T-cell (primary cell): ENCODE measurements around the gene UHMK1. TPM values are rescaled to one million over a fixed set of nuclear protein-coding genes. Genes with fewer than 3 reads are reported as not detected.

ENCODE experiments used
- ATAC-seq, 4 experiments: fragments of 200-7000 bp in 3 of 4; fragments of 150-1000 bp in 1 of 4; cut with Tn5 transposase; replicated peaks in 1 of 4; 1 replicate in 3 of 4; 2 replicates in 1 of 4; pipeline ENCODE4 v1.10.0; 2021; ENCODE audit warnings: moderate library complexity in 3 of 4, mild to moderate bottlenecking in 2 of 4, moderate number of reproducible peaks in 1 of 4
- CTCF ChIA-PET, 2 donors: fragments of 300-600 bp; sonication (Branson Sonifier 250); formaldehyde crosslinking; loops; one replicate each; lab custom pipeline; 2022; ENCODE audit warnings: antibody characterized with exemption in 2 of 2; lab: Charles Lee
- POLR2A ChIA-PET, 2 donors: fragments of 300-600 bp; sonication (Branson Sonifier 250); formaldehyde crosslinking; loops; one replicate each; lab custom pipeline; 2022; ENCODE audit warnings: antibody characterized with exemption in 2 of 2; lab: Charles Lee
- DNase-seq, 35 experiments: peaks; one replicate each; pipeline versions ENCODE4 v3.0.0 to v3.0.0-alpha.2; 2013 to 2023
- H3K27ac ChIP-seq: one replicate; pipeline ENCODE4 v1.5.1; 2013; ENCODE audit warnings: low read length
- H3K27me3 ChIP-seq, 2 experiments: replicated peaks in 1 of 2; 1 replicate in 1 of 2; 2 replicates in 1 of 2; pipeline versions ENCODE4 v1.6.1 to v1.7.0; 2013; ENCODE audit warnings: low read length in 1 of 2, mixed read lengths in 1 of 2; ENCODE audit not compliant: control insufficient read depth in 2 of 2, insufficient read depth in 2 of 2; ENCODE audit errors: extremely low read depth in 1 of 2
- H3K36me3 ChIP-seq, 2 donors: 1 replicate in 1 of 2; 2 replicates in 1 of 2; pipeline versions ENCODE4 v1.6.1 to v1.7.0; 2013; ENCODE audit warnings: low read length in 1 of 2; ENCODE audit not compliant: control insufficient read depth in 2 of 2, insufficient read depth in 1 of 2; ENCODE audit errors: extremely low read depth in 1 of 2
- H3K4me1 ChIP-seq, 2 experiments: 1 replicate in 1 of 2; 2 replicates in 1 of 2; pipeline versions ENCODE4 v1.6.1 to v1.7.0; 2013; ENCODE audit warnings: low read length in 2 of 2, mixed read lengths in 1 of 2; ENCODE audit not compliant: insufficient read depth in 2 of 2, control insufficient read depth in 1 of 2; ENCODE audit errors: extremely low read depth in 1 of 2
- H3K4me3 ChIP-seq, 2 donors: 1 replicate in 1 of 2; 2 replicates in 1 of 2; pipeline versions ENCODE4 v1.5.1 to v1.7.0; 2013; ENCODE audit warnings: mild to moderate bottlenecking in 2 of 2, low read length in 1 of 2, moderate library complexity in 1 of 2; ENCODE audit not compliant: control insufficient read depth in 1 of 2; ENCODE audit errors: extremely low read depth in 1 of 2
- H3K9me3 ChIP-seq: 2 replicates; pipeline ENCODE4 v1.7.0; 2013
- H3K27ac Mint-ChIP-seq, 2 donors: one replicate each; pipeline ENCODE4 v1.8.0; 2020 to 2021; ENCODE audit warnings: mild to moderate bottlenecking in 2 of 2, mixed read lengths in 2 of 2
- H3K27me3 Mint-ChIP-seq, 2 donors: one replicate each; pipeline ENCODE4 v1.8.0; 2021 to 2022; ENCODE audit warnings: mixed read lengths in 2 of 2
- H3K36me3 Mint-ChIP-seq: one replicate; pipeline ENCODE4 v1.8.0; 2021; ENCODE audit warnings: mixed read lengths
- H3K4me1 Mint-ChIP-seq, 3 donors: one replicate each; pipeline ENCODE4 v1.8.0; 2020 to 2022; ENCODE audit warnings: mixed read lengths in 3 of 3, mild to moderate bottlenecking in 1 of 3
- H3K4me3 Mint-ChIP-seq, 3 donors: one replicate each; pipeline ENCODE4 v1.8.0; 2020 to 2022; ENCODE audit warnings: mild to moderate bottlenecking in 3 of 3, mixed read lengths in 3 of 3, moderate library complexity in 3 of 3
- H3K9me3 Mint-ChIP-seq, 3 donors: one replicate each; pipeline ENCODE4 v1.8.0; 2020 to 2022; ENCODE audit warnings: mixed read lengths in 3 of 3
- WGBS: methylation state at CpG from one replicate; pipeline ENCODE4 v1.1.5; 2013; ENCODE audit warnings: missing lambda C conversion rate; ENCODE audit not compliant: insufficient coverage; 5-methylcytosine and 5-hydroxymethylcytosine counted together
- total RNA-seq, 35 experiments: library from RNA in 6 of 35; stranded (reverse) in 6 of 35; fragments of 120-200 nt in 1 of 35; gene quantifications; one replicate each; pipeline versions ENCODE4 v1.2.1 to v1.2.4 and lab custom pipeline; 2013 to 2026

The UHMK1 gene
- total RNA-seq, 5 donors from 2014 or later (not counting 1 experiment from before 2014, with no cell fraction given), result 55.8 to 65.8 (median 60.0) TPM

- ATAC-seq (peak in 1 of 4 experiments; percentile 34), DNase-seq (peak in 20 of 35 experiments; percentile 2 to 45 (median 22))
- no peak overlapping the region for H3K4me3 Mint-ChIP-seq
Observed at GRCh38 chr1:162548170-162548569, 50.6 kb downstream of the UHMK1 start.

GRCh38 chr1:162549001-162549400, 51.4 kb downstream of the UHMK1 start:
- Histone ChIP-seq H3K27me3 (peaks cover 0 to 2% of the 10 kb centered on the region in 2 experiments), H3K4me3 (no peak overlapping the region), H3K4me1 (peaks cover 0 to 8% of the 10 kb centered on the region in 2 experiments), H3K9me3 (no peaks in the 10 kb centered on the region), H3K27ac (peak overlapping the region; percentile 60), H3K36me3 (no peaks in the 10 kb centered on the region)
- no peak overlapping the region for H3K4me3 Mint-ChIP-seq
- DNase-seq (no peak), ATAC-seq (no peak)
- no peak overlapping the region for H3K27ac Mint-ChIP-seq
- ChIA-PET POLR2A (no interaction called here), CTCF (interaction anchor here in 1 of 2 donors (0.7 kb wide), 1 partner anchor 21 kb away, joined by 5 read pairs; no protein-coding TSS in a partner anchor)
- no peaks in the 10 kb centered on the region for H3K36me3 Mint-ChIP-seq
- H3K9me3 Mint-ChIP-seq, result no peaks in the 10 kb centered on the region
- no CpG with 5 or more reads among the region's 2 CpGs for WGBS
- H3K27me3 Mint-ChIP-seq, result no peaks in the 10 kb centered on the region
- no peaks in the 10 kb centered on the region for H3K4me1 Mint-ChIP-seq

More at GRCh38 chr1:162548170-162548569, 50.6 kb downstream of the UHMK1 start:
- Histone ChIP-seq H3K9me3 (no peaks in the 10 kb centered on the region), H3K27me3 (peaks cover 0 to 2% of the 10 kb centered on the region in 2 experiments), H3K4me1 (peaks cover 0 to 8% of the 10 kb centered on the region in 2 experiments), H3K36me3 (no peaks in the 10 kb centered on the region), H3K4me3 (no peak overlapping the region), H3K27ac (peak overlapping the region; percentile 60)
- H3K36me3 Mint-ChIP-seq, result peaks cover under 1% of the 10 kb centered on the region
- no peaks in the 10 kb centered on the region for H3K4me1 Mint-ChIP-seq
- H3K27me3 Mint-ChIP-seq, result no peaks in the 10 kb centered on the region
- H3K27ac Mint-ChIP-seq, result no peak overlapping the region
- ChIA-PET CTCF (interaction anchor here in 1 of 2 donors (0.7 kb wide), 1 partner anchor 20 kb away, joined by 5 read pairs; no protein-coding TSS in a partner anchor), POLR2A (no interaction called here)
- H3K9me3 Mint-ChIP-seq, result peaks cover 4 to 5% (median 5%) of the 10 kb centered on the region in 3 donors
- WGBS, result no CpG with 5 or more reads among the region's 4 CpGs

- Histone ChIP-seq H3K4me3 (no peak overlapping the region), H3K4me1 (peaks cover 0 to 8% of the 10 kb centered on the region in 2 experiments), H3K9me3 (no peaks in the 10 kb centered on the region), H3K27me3 (peaks cover 0 to 4% of the 10 kb centered on the region in 2 experiments), H3K27ac (no peak overlapping the region), H3K36me3 (no peaks in the 10 kb centered on the region)
- ChIA-PET POLR2A (no interaction called here), CTCF (no interaction called here)
- H3K27ac Mint-ChIP-seq, result no peak overlapping the region
- H3K4me1 Mint-ChIP-seq, result no peaks in the 10 kb centered on the region
- H3K36me3 Mint-ChIP-seq, result no peaks in the 10 kb centered on the region
- H3K4me3 Mint-ChIP-seq, result no peak overlapping the region
- WGBS, result no CpG with 5 or more reads among the region's 1 CpG
- no peaks in the 10 kb centered on the region for H3K27me3 Mint-ChIP-seq
- H3K9me3 Mint-ChIP-seq, result no peaks in the 10 kb centered on the region
- DNase-seq (no peak), ATAC-seq (no peak)
Observed at GRCh38 chr1:162550925-162551324, 53.3 kb downstream of the UHMK1 start.

- 100% methylated on average over 2 of the region's 7 CpGs for WGBS
- ChIA-PET CTCF (no interaction called here), POLR2A (interaction anchor here in 1 of 2 donors (0.6 kb wide), 1 partner anchor 20 kb away, joined by 3 read pairs; no protein-coding TSS in a partner anchor)
- Mint-ChIP-seq H3K36me3 (no peaks in the 10 kb centered on the region), H3K4me3 (no peak overlapping the region), H3K4me1 (no peaks in the 10 kb centered on the region), H3K27ac (no peak overlapping the region), H3K27me3 (peaks cover 0 to 3% of the 10 kb centered on the region in 2 donors), H3K9me3 (no peaks in the 10 kb centered on the region)
- Histone ChIP-seq H3K4me3 (no peak overlapping the region), H3K36me3 (no peaks in the 10 kb centered on the region), H3K27ac (no peak overlapping the region), H3K4me1 (peaks cover 0 to 8% of the 10 kb centered on the region in 2 experiments), H3K9me3 (no peaks in the 10 kb centered on the region), H3K27me3 (peaks cover 0 to 5% of the 10 kb centered on the region in 2 experiments)
- no peak for DNase-seq
- ATAC-seq, result no peak
Observed at GRCh38 chr1:162551969-162552683, 54.5 kb downstream of the UHMK1 start.

- peaks cover 0 to 5% of the 10 kb centered on the region in 2 donors for H3K27me3 Mint-ChIP-seq
- H3K27ac Mint-ChIP-seq, result no peak overlapping the region
- no peak overlapping the region for H3K4me3 Mint-ChIP-seq
- Histone ChIP-seq H3K9me3 (no peaks in the 10 kb centered on the region), H3K4me1 (peaks cover 0 to 5% of the 10 kb centered on the region in 2 experiments), H3K36me3 (no peaks in the 10 kb centered on the region), H3K27ac (no peak overlapping the region), H3K27me3 (peaks cover 0 to 5% of the 10 kb centered on the region in 2 experiments), H3K4me3 (no peak overlapping the region)
- DNase-seq, result no peak
- ChIA-PET CTCF (no interaction called here), POLR2A (no interaction called here)
- no peak for ATAC-seq
- 83% methylated on average over 1 of the region's 8 CpGs for WGBS
- no peaks in the 10 kb centered on the region for H3K36me3 Mint-ChIP-seq
- H3K9me3 Mint-ChIP-seq, result no peaks in the 10 kb centered on the region
- no peaks in the 10 kb centered on the region for H3K4me1 Mint-ChIP-seq
Observed at GRCh38 chr1:162552684-162553252, 55.1 kb downstream of the UHMK1 start.

- no peaks in the 10 kb centered on the region for H3K9me3 Mint-ChIP-seq
- Histone ChIP-seq H3K4me3 (no peak overlapping the region), H3K36me3 (no peaks in the 10 kb centered on the region), H3K27me3 (peaks cover 0 to 5% of the 10 kb centered on the region in 2 experiments), H3K9me3 (no peaks in the 10 kb centered on the region), H3K27ac (no peak overlapping the region), H3K4me1 (no peaks in the 10 kb centered on the region)
- no peaks in the 10 kb centered on the region for H3K4me1 Mint-ChIP-seq
- no CpG with 5 or more reads among the region's 1 CpG for WGBS
- no peak for ATAC-seq
- peaks cover 0 to 5% of the 10 kb centered on the region in 2 donors for H3K27me3 Mint-ChIP-seq
- H3K27ac Mint-ChIP-seq, result no peak overlapping the region
- DNase-seq, result no peak
- H3K36me3 Mint-ChIP-seq, result no peaks in the 10 kb centered on the region
- ChIA-PET CTCF (no interaction called here), POLR2A (no interaction called here)
- H3K4me3 Mint-ChIP-seq, result no peak overlapping the region
Observed at GRCh38 chr1:162554258-162554657, 56.6 kb downstream of the UHMK1 start.
